Liver (tissue), 9 donors: ENCODE data around the gene SCGN. TPM values are rescaled to one million over a fixed set of nuclear protein-coding genes. Genes with fewer than 3 reads are reported as not detected.

Experiments
- DNase-seq: peaks from one replicate; pipeline ENCODE4 v3.0.0-alpha.2; 2017; ENCODE audit warnings: low spot score
- H3K27ac ChIP-seq, 2 donors: one replicate each; pipeline ENCODE4 v1.7.0; 2013; ENCODE audit warnings: inconsistent platforms in 2 of 2, low read length in 2 of 2, control low read depth in 1 of 2, low read depth in 1 of 2, mild to moderate bottlenecking in 1 of 2
- H3K27me3 ChIP-seq, 4 donors: one replicate each; pipeline versions ENCODE4 v1.6.1 to v1.7.0; 2013; ENCODE audit warnings: low read length in 3 of 4, inconsistent platforms in 1 of 4, mild to moderate bottlenecking in 1 of 4, moderate library complexity in 1 of 4; ENCODE audit not compliant: control insufficient read depth in 4 of 4, insufficient read depth in 4 of 4
- H3K36me3 ChIP-seq, 4 donors: one replicate each; pipeline versions ENCODE4 v1.6.1 to v1.7.0; 2013; ENCODE audit warnings: low read length in 3 of 4, mild to moderate bottlenecking in 3 of 4, low read depth in 1 of 4, moderate library complexity in 1 of 4; ENCODE audit not compliant: control insufficient read depth in 4 of 4, insufficient read depth in 3 of 4
- H3K4me1 ChIP-seq, 4 donors: one replicate each; pipeline versions ENCODE4 v1.6.1 to v1.7.0; 2013; ENCODE audit warnings: low read length in 3 of 4, mild to moderate bottlenecking in 3 of 4, moderate library complexity in 1 of 4; ENCODE audit not compliant: control insufficient read depth in 4 of 4, insufficient read depth in 4 of 4
- H3K4me3 ChIP-seq, 3 donors: one replicate each; pipeline versions ENCODE4 v1.6.1 to v1.7.0; 2013; ENCODE audit warnings: low read length in 3 of 3, control low read depth in 1 of 3, low read depth in 1 of 3, mild to moderate bottlenecking in 1 of 3
- H3K9ac ChIP-seq, 2 donors: one replicate each; pipeline ENCODE4 v1.7.0; 2013; ENCODE audit warnings: low read length in 2 of 2, mild to moderate bottlenecking in 2 of 2, moderate library complexity in 2 of 2, control low read depth in 1 of 2, low read depth in 1 of 2
- H3K9me3 ChIP-seq, 4 donors: one replicate each; pipeline versions ENCODE4 v1.6.1 to v1.7.0; 2013; ENCODE audit warnings: low read length in 3 of 4; ENCODE audit not compliant: control insufficient read depth in 4 of 4
- EGR1 ChIP-seq, 2 donors: IDR thresholded peaks; 2 replicates each; pipeline ENCODE4 v1.6.1; 2016 to 2018; ENCODE audit warnings: antibody characterized with exemption in 2 of 2, low read depth in 2 of 2
- FOXA1 ChIP-seq: IDR thresholded peaks from 2 replicates; pipeline ENCODE4 v1.6.1; 2016; ENCODE audit warnings: antibody characterized with exemption
- FOXA2 ChIP-seq: IDR thresholded peaks from 2 replicates; pipeline ENCODE4 v1.6.1; 2016; ENCODE audit warnings: antibody characterized with exemption
- GABPA ChIP-seq, 2 donors: IDR thresholded peaks in 1 of 2; conservative IDR thresholded peaks in 1 of 2; 2 replicates each; pipeline ENCODE4 v1.6.1; 2016; ENCODE audit warnings: antibody characterized with exemption in 2 of 2, mild to moderate bottlenecking in 1 of 2, moderate library complexity in 1 of 2
- HNF4A ChIP-seq, 2 donors: conservative IDR thresholded peaks; 2 replicates each; pipeline ENCODE4 v1.6.1; 2016; ENCODE audit warnings: antibody characterized with exemption in 2 of 2, mild to moderate bottlenecking in 2 of 2
- HNF4G ChIP-seq: IDR thresholded peaks from 2 replicates; pipeline ENCODE4 v1.6.1; 2016; ENCODE audit warnings: antibody characterized with exemption
- JUND ChIP-seq, 2 donors: IDR thresholded peaks; 2 replicates each; pipeline ENCODE4 v1.6.1; 2016; ENCODE audit warnings: antibody characterized with exemption in 2 of 2
- NR2F2 ChIP-seq: IDR thresholded peaks from 2 replicates; pipeline ENCODE4 v1.6.1; 2016; ENCODE audit warnings: antibody characterized with exemption
- RAD21 ChIP-seq, 2 donors: IDR thresholded peaks; 2 replicates each; pipeline ENCODE4 v1.6.1; 2016; ENCODE audit warnings: antibody characterized with exemption in 2 of 2, mild to moderate bottlenecking in 2 of 2
- RXRA ChIP-seq, 2 donors: IDR thresholded peaks; 2 replicates each; pipeline ENCODE4 v1.6.1; 2017 to 2018; ENCODE audit warnings: antibody characterized with exemption in 2 of 2, mild to moderate bottlenecking in 1 of 2
- SP1 ChIP-seq: IDR thresholded peaks from 2 replicates; pipeline ENCODE4 v1.6.1; 2018; ENCODE audit warnings: antibody characterized with exemption, mild to moderate bottlenecking
- TAF1 ChIP-seq: conservative IDR thresholded peaks from 2 replicates; pipeline ENCODE4 v1.6.1; 2016; ENCODE audit warnings: antibody characterized with exemption, mild to moderate bottlenecking
- YY1 ChIP-seq: IDR thresholded peaks from 2 replicates; pipeline ENCODE4 v1.6.1; 2016; ENCODE audit warnings: antibody characterized with exemption, mild to moderate bottlenecking
- WGBS: extraction: QIAGEN DNeasy Blood & Tissue Kit; methylation state at CpG from one replicate; pipeline ENCODE4 v1.1.7; 2013; 5-methylcytosine and 5-hydroxymethylcytosine counted together
- polyA plus RNA-seq, 2 donors: library from polyadenylated mRNA; stranded (reverse) in 1 of 2; unstranded in 1 of 2; fragments of 200-250 nt in 1 of 2; fragments of >200 nt in 1 of 2; fragmentation: Nextera tagmentation in 1 of 2; extraction: Ambion mirVana in 1 of 2; gene quantifications; one replicate each; pipeline versions ENCODE4 v1.2.1 to v1.2.3, GENCODE V29; 2013 to 2015
- total RNA-seq, 2 donors: library from RNA; depleted of rRNA; stranded (reverse); fragments of >200 nt; gene quantifications; one replicate each; pipeline ENCODE4 v1.2.3, GENCODE V29; 2014
- TF ChIP-seq, protein P1 (sequence below): IDR thresholded peaks from 2 replicates; pipeline ENCODE4 v1.6.1; 2016; ENCODE audit warnings: antibody characterized with exemption
- TF ChIP-seq, protein P2 (sequence below): IDR thresholded peaks from 2 replicates; pipeline ENCODE4 v1.6.1; 2016; ENCODE audit warnings: antibody characterized with exemption
- TF ChIP-seq, protein P3 (sequence below): IDR thresholded peaks from 2 replicates; pipeline ENCODE4 v1.6.1; 2016; ENCODE audit warnings: antibody characterized with exemption
- TF ChIP-seq, protein P4 (sequence below): IDR thresholded peaks from 2 replicates; pipeline ENCODE4 v1.6.1; 2016; ENCODE audit warnings: antibody characterized with exemption, mild to moderate bottlenecking
- TF ChIP-seq, protein P5 (sequence below): fragments of 150-350 bp; IDR thresholded peaks from 2 replicates; pipeline ENCODE4 v1.5.1; 2017; ENCODE audit warnings: improper control_type of control experiment, low read depth, low read length; ENCODE audit not compliant: missing input control
- donor health status: healthy.
- donor health status: healthy.
- donor health status: healthy.
- donor health status: healthy.
- donor health status: healthy.

The SCGN gene
- total and polyA plus RNA-seq, 4 donors: 0.28 to 8.1 (median 2.8) TPM

DNA sequence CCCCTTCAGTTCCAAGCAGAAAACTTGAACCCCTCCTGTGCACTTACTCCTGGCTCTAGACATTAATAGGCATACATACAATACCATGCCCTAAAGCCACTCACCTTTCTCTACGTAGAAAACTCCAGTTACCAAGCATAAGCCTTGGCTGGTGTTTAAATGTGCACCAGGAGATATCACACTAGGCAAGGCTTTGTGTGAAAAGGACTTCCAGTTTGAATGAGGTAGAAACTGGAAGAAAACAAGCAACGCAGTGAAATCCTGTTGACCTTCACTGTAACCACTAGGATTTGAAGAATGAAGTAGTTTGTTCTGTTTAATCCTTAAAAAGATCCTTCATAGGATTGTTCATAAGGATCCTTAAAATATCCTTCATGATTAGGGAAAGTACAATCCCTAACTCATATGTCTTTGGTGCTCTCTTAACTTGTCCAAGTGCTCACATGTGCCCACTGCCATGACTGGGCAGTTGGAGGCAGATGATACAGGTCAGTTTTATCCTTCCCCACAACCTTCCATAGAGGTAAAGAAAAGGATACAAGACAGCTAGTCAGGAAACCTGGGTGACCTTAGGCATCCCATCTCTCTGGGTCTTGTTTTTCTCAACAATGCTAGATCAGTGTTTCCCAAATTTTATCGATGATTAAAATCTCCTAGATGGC is 9.2 kb upstream of the SCGN start (continued):
- TF ChIP-seq, protein P1, sequence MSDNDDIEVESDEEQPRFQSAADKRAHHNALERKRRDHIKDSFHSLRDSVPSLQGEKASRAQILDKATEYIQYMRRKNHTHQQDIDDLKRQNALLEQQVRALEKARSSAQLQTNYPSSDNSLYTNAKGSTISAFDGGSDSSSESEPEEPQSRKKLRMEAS: no peak
- TF ChIP-seq SP1 (no peak), RXRA (IDR thresholded peaks at IDR 0.05) (no peak)

DNA sequence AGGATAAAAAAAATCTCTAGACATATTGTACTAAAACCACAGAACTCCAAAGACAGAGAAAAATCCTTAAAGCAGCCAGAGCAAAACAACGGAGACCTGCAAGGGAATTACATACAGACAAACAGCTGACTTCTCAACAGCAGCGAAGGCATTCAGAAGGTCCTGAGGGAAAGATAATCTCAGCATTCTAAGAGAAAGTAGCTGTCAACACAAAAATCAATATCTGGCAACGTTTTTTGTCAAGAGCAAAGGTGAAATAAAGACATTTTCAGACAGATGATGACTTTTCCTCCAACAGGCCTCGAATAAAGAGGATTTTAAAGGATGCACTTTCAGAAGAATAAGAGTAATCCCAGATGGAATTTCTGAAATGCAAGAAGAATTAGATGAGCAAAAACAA is 6.1 kb upstream of the SCGN start:
- H3K36me3 ChIP-seq: no peaks in the 10 kb centered on the region
- H3K9me3 ChIP-seq: peaks cover 0 to 6% (median 0%) of the 10 kb centered on the region in 4 donors
- no peak overlapping the region for H3K4me3 ChIP-seq
- H3K4me1 ChIP-seq: peaks cover 0 to 6% (median 0%) of the 10 kb centered on the region in 4 donors
- WGBS: 34% methylated on average over 4 of the region's 4 CpGs
- no peak for DNase-seq
- TF ChIP-seq HNF4G: no peak
- TF ChIP-seq EGR1 (IDR thresholded peaks at IDR 0.05; ENCODE audit: low read depth in 2 of 2): no peak
- TF ChIP-seq, protein P2, sequence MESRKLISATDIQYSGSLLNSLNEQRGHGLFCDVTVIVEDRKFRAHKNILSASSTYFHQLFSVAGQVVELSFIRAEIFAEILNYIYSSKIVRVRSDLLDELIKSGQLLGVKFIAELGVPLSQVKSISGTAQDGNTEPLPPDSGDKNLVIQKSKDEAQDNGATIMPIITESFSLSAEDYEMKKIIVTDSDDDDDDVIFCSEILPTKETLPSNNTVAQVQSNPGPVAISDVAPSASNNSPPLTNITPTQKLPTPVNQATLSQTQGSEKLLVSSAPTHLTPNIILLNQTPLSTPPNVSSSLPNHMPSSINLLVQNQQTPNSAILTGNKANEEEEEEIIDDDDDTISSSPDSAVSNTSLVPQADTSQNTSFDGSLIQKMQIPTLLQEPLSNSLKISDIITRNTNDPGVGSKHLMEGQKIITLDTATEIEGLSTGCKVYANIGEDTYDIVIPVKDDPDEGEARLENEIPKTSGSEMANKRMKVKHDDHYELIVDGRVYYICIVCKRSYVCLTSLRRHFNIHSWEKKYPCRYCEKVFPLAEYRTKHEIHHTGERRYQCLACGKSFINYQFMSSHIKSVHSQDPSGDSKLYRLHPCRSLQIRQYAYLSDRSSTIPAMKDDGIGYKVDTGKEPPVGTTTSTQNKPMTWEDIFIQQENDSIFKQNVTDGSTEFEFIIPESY: no peak
- peak in 1 of 2 donors; percentile 18 for TF ChIP-seq RXRA (IDR thresholded peaks at IDR 0.05)
- no peak for TF ChIP-seq SP1
- TF ChIP-seq, protein P3, sequence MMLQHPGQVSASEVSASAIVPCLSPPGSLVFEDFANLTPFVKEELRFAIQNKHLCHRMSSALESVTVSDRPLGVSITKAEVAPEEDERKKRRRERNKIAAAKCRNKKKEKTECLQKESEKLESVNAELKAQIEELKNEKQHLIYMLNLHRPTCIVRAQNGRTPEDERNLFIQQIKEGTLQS: no peak
- peak; percentile 9 to 51 for TF ChIP-seq HNF4A (conservative IDR thresholded peaks at IDR 0.05)
- no peak for TF ChIP-seq TAF1
- no peak for TF ChIP-seq GABPA (IDR thresholded peaks at IDR 0.05 in 1 of 2, conservative IDR thresholded peaks at IDR 0.05 in 1 of 2)
- TF ChIP-seq RAD21 (IDR thresholded peaks at IDR 0.05): peak in 1 of 2 donors; percentile 6
- TF ChIP-seq JUND (IDR thresholded peaks at IDR 0.05): no peak
- no peak for TF ChIP-seq FOXA2
- TF ChIP-seq, protein P4, sequence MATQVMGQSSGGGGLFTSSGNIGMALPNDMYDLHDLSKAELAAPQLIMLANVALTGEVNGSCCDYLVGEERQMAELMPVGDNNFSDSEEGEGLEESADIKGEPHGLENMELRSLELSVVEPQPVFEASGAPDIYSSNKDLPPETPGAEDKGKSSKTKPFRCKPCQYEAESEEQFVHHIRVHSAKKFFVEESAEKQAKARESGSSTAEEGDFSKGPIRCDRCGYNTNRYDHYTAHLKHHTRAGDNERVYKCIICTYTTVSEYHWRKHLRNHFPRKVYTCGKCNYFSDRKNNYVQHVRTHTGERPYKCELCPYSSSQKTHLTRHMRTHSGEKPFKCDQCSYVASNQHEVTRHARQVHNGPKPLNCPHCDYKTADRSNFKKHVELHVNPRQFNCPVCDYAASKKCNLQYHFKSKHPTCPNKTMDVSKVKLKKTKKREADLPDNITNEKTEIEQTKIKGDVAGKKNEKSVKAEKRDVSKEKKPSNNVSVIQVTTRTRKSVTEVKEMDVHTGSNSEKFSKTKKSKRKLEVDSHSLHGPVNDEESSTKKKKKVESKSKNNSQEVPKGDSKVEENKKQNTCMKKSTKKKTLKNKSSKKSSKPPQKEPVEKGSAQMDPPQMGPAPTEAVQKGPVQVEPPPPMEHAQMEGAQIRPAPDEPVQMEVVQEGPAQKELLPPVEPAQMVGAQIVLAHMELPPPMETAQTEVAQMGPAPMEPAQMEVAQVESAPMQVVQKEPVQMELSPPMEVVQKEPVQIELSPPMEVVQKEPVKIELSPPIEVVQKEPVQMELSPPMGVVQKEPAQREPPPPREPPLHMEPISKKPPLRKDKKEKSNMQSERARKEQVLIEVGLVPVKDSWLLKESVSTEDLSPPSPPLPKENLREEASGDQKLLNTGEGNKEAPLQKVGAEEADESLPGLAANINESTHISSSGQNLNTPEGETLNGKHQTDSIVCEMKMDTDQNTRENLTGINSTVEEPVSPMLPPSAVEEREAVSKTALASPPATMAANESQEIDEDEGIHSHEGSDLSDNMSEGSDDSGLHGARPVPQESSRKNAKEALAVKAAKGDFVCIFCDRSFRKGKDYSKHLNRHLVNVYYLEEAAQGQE: no peak
- TF ChIP-seq, protein P1: no peak
- TF ChIP-seq, protein P5, sequence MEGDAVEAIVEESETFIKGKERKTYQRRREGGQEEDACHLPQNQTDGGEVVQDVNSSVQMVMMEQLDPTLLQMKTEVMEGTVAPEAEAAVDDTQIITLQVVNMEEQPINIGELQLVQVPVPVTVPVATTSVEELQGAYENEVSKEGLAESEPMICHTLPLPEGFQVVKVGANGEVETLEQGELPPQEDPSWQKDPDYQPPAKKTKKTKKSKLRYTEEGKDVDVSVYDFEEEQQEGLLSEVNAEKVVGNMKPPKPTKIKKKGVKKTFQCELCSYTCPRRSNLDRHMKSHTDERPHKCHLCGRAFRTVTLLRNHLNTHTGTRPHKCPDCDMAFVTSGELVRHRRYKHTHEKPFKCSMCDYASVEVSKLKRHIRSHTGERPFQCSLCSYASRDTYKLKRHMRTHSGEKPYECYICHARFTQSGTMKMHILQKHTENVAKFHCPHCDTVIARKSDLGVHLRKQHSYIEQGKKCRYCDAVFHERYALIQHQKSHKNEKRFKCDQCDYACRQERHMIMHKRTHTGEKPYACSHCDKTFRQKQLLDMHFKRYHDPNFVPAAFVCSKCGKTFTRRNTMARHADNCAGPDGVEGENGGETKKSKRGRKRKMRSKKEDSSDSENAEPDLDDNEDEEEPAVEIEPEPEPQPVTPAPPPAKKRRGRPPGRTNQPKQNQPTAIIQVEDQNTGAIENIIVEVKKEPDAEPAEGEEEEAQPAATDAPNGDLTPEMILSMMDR: no peak
- no peak for TF ChIP-seq FOXA1
- TF ChIP-seq YY1: no peak
- no peak for TF ChIP-seq NR2F2
- H3K27ac ChIP-seq: no peak overlapping the region
- no peaks in the 10 kb centered on the region for H3K27me3 ChIP-seq
- H3K9ac ChIP-seq: no peak overlapping the region
